HepG2 (cell line): ENCODE data around the gene SLC34A3. TPM values are rescaled to one million over a fixed set of nuclear protein-coding genes. Genes with fewer than 3 reads are reported as not detected.
A peak's percentile ranks its signal among the peaks of the same experiment; 100 is the strongest.

ENCODE experiments used
- EZH2 ChIP-seq: conservative IDR thresholded peaks from 2 replicates; pipeline ENCODE4 v1.6.1; 2012; ENCODE audit warnings: mild to moderate bottlenecking, low read depth, low read length, moderate library complexity
- HDAC2 ChIP-seq: sonication (generic); formaldehyde crosslinking; IDR thresholded peaks from 2 replicates; pipeline ENCODE4 v1.4.0; 2020; ENCODE audit warnings: missing genetic modification reagents
- HNF4G ChIP-seq, 2 experiments: sonication (generic) in 1 of 2; formaldehyde crosslinking in 1 of 2; IDR thresholded peaks; 2 replicates each; pipeline versions ENCODE4 v1.4.0 to v1.6.1; 2011 to 2020; ENCODE audit warnings: borderline replicate concordance in 2 of 2, low read depth in 2 of 2, mild to moderate bottlenecking in 2 of 2, low read length in 1 of 2, missing genetic modification reagents in 1 of 2, moderate library complexity in 1 of 2
- JUN ChIP-seq: sonication (generic); formaldehyde crosslinking; IDR thresholded peaks from 2 replicates; pipeline ENCODE4 v1.4.0; 2020; ENCODE audit warnings: mild to moderate bottlenecking, missing genetic modification reagents
- MAFF ChIP-seq: IDR thresholded peaks from 2 replicates; pipeline ENCODE4 v1.6.1; 2011; ENCODE audit warnings: low read depth, low read length, improper control_type of control experiment
- MIER3 ChIP-seq: IDR thresholded peaks from 2 replicates; pipeline ENCODE4 v1.6.1; 2016; ENCODE audit warnings: missing compliant biosample characterization, borderline replicate concordance
- MLLT10 ChIP-seq: sonication (generic); formaldehyde crosslinking; IDR thresholded peaks from 2 replicates; pipeline ENCODE4 v1.4.0; 2020; ENCODE audit warnings: missing genetic modification reagents
- NFE2L2 ChIP-seq: fragments of 150-350 bp; IDR thresholded peaks from 2 replicates; pipeline ENCODE4 v1.6.1; 2014; ENCODE audit warnings: low read length
- SPEN ChIP-seq: sonication (generic); formaldehyde crosslinking; IDR thresholded peaks from 2 replicates; pipeline ENCODE4 v1.5.1; 2020; ENCODE audit warnings: low read depth, mild to moderate bottlenecking, missing genetic modification reagents
- U2AF1 ChIP-seq: fragments of 200-400 bp; formaldehyde crosslinking; optimal IDR thresholded peaks from 2 replicates; pipeline ENCODE3; 2017; ENCODE audit warnings: mild to moderate bottlenecking, low read depth, low read length
- ZMYM3 ChIP-seq: sonication (generic); formaldehyde crosslinking; IDR thresholded peaks from 2 replicates; pipeline ENCODE4 v1.5.1; 2020; ENCODE audit warnings: mild to moderate bottlenecking, missing genetic modification reagents
- ZNF44 ChIP-seq: sonication (generic); formaldehyde crosslinking; IDR thresholded peaks from 2 replicates; pipeline ENCODE4 v1.5.1; 2020; ENCODE audit warnings: mild to moderate bottlenecking, missing genetic modification reagents
- ZNF546 ChIP-seq: sonication (generic); formaldehyde crosslinking; conservative IDR thresholded peaks from 2 replicates; pipeline ENCODE4 v1.8.1; 2023; ENCODE audit warnings: mild to moderate bottlenecking, missing genetic modification reagents
- polyA plus RNA-seq, 8 experiments: library from polyadenylated mRNA; depleted of rRNA in 3 of 8; stranded (reverse) in 7 of 8; unstranded in 1 of 8; fragments of >200 nt; fragmentation: Illumina TruSeq in 4 of 8; extraction: Trizol in 4 of 8; gene quantifications; 2 replicates each; pipeline versions ENCODE4 v1.2.1 to v1.2.3, GENCODE V29; 2011 to 2016; ENCODE audit warnings: low read depth in 4 of 8, missing spikeins in 1 of 8, mixed read lengths in 1 of 8; ENCODE audit not compliant: insufficient read depth in 1 of 8
- total RNA-seq, 5 experiments: library from RNA; depleted of rRNA; stranded (reverse); fragments of >200 nt; fragmentation: Illumina TruSeq; extraction: Trizol; gene quantifications; 2 replicates each; pipeline ENCODE4 v1.2.3, GENCODE V29; 2016; ENCODE audit warnings: low read depth in 1 of 5
- TF ChIP-seq, protein P1 (sequence below), 2 experiments: sonication (generic) in 1 of 2; formaldehyde crosslinking in 1 of 2; IDR thresholded peaks; 2 replicates each; pipeline versions ENCODE4 v1.6.1 to v1.9.0; 2014 to 2022; ENCODE audit warnings: antibody characterized with exemption in 1 of 2, borderline replicate concordance in 1 of 2, inconsistent platforms in 1 of 2, low read depth in 1 of 2, missing genetic modification reagents in 1 of 2
- TF ChIP-seq, protein P2 (sequence below): sonication (generic); formaldehyde crosslinking; IDR thresholded peaks from 2 replicates; pipeline ENCODE4 v1.4.0; 2020; ENCODE audit warnings: missing genetic modification reagents, borderline replicate concordance
- TF ChIP-seq, protein P3 (sequence below): sonication (generic); formaldehyde crosslinking; IDR thresholded peaks from 2 replicates; pipeline ENCODE4 v1.4.0; 2020; ENCODE audit warnings: low read depth, missing genetic modification reagents

The SLC34A3 gene
- total and polyA plus RNA-seq, 2 of the 13 experiments (the other 11 are each of a cell fraction or from before 2014, with no cell fraction given) = 0.07 to 1.0 TPM

DNA sequence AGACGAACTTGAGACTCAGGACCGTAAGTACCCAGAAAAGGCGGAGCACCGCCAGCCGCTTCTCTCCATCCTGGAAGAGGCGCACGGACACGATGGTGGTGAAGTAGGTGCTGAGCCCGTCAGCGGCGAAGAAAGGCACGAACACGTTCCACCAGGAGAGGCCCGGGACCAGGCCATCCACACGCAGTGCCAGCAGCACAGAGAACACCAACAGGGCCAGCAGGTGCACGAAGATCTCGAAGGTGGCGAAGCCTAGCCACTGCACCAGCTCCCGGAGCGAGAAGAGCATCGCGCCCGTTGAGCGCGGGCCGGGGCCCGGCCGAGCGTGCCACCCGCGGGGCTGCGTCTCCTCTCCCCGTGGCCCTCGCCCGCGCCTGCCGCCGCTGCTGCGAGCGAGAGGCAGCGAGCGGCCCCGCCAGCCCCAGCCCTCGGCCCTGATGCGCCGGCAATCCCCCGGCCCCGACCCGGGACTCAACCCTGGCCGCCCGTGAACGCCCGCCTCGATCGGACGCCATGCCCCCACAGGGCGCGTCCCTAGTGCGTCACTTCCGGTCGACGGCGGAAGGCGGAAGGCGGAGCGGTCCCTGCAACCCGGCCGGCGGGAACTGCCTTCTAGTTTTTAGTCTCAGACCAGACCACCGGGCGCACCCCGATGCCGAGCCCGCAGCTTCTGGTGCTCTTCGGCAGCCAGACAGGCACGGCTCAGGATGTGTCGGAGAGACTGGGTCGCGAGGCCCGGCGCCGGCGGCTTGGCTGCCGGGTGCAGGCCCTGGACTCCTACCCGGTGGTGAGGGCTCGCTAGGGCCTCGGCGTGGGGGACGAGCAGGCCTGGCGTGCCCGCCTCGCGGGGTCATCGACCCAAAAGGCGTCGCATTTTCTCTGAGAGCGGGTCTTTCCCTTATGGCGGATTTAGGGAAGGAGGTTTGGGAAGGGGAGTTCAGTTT is 25.3 kb upstream of the SLC34A3 start, which contains the start of the genes NDOR1 and TMEM203 (continued):
- TF ChIP-seq, protein P1, sequence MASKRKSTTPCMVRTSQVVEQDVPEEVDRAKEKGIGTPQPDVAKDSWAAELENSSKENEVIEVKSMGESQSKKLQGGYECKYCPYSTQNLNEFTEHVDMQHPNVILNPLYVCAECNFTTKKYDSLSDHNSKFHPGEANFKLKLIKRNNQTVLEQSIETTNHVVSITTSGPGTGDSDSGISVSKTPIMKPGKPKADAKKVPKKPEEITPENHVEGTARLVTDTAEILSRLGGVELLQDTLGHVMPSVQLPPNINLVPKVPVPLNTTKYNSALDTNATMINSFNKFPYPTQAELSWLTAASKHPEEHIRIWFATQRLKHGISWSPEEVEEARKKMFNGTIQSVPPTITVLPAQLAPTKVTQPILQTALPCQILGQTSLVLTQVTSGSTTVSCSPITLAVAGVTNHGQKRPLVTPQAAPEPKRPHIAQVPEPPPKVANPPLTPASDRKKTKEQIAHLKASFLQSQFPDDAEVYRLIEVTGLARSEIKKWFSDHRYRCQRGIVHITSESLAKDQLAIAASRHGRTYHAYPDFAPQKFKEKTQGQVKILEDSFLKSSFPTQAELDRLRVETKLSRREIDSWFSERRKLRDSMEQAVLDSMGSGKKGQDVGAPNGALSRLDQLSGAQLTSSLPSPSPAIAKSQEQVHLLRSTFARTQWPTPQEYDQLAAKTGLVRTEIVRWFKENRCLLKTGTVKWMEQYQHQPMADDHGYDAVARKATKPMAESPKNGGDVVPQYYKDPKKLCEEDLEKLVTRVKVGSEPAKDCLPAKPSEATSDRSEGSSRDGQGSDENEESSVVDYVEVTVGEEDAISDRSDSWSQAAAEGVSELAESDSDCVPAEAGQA (IDR thresholded peaks at IDR 0.05; ENCODE audit: low read depth) = peak; percentile 96
- TF ChIP-seq, protein P1 (CRISPR knock-in tag; IDR thresholded peaks at IDR 0.05; ENCODE audit: borderline replicate concordance) = peak; percentile 63; the same call in 1 of the 2 replicates
- TF ChIP-seq ZMYM3 (no peak), HDAC2 (CRISPR knock-in tag) (peak; percentile 95), MLLT10 (no peak), HNF4G (IDR thresholded peaks at IDR 0.05; ENCODE audit: borderline replicate concordance, low read depth, low read length) (peak; percentile 50; the same call in 1 of the 2 replicates), HNF4G (CRISPR knock-in tag; IDR thresholded peaks at IDR 0.05; ENCODE audit: borderline replicate concordance, low read depth) (0 out of 2 replicates have a peak, but pooled peaks have one; percentile 29), MIER3 (peak; percentile 48; the same call in 1 of the 2 replicates), NFE2L2 (no peak), JUN (CRISPR knock-in tag) (no peak), ZNF546 (no peak), EZH2 (no peak), SPEN (CRISPR knock-in tag) (peak; percentile 94), MAFF (no peak), U2AF1 (no peak), ZNF44 (CRISPR knock-in tag) (peak; percentile 68; the same call in 1 of the 2 replicates)
- TF ChIP-seq, protein P2, sequence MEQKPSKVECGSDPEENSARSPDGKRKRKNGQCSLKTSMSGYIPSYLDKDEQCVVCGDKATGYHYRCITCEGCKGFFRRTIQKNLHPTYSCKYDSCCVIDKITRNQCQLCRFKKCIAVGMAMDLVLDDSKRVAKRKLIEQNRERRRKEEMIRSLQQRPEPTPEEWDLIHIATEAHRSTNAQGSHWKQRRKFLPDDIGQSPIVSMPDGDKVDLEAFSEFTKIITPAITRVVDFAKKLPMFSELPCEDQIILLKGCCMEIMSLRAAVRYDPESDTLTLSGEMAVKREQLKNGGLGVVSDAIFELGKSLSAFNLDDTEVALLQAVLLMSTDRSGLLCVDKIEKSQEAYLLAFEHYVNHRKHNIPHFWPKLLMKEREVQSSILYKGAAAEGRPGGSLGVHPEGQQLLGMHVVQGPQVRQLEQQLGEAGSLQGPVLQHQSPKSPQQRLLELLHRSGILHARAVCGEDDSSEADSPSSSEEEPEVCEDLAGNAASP (CRISPR knock-in tag) = no peak
- TF ChIP-seq, protein P3, sequence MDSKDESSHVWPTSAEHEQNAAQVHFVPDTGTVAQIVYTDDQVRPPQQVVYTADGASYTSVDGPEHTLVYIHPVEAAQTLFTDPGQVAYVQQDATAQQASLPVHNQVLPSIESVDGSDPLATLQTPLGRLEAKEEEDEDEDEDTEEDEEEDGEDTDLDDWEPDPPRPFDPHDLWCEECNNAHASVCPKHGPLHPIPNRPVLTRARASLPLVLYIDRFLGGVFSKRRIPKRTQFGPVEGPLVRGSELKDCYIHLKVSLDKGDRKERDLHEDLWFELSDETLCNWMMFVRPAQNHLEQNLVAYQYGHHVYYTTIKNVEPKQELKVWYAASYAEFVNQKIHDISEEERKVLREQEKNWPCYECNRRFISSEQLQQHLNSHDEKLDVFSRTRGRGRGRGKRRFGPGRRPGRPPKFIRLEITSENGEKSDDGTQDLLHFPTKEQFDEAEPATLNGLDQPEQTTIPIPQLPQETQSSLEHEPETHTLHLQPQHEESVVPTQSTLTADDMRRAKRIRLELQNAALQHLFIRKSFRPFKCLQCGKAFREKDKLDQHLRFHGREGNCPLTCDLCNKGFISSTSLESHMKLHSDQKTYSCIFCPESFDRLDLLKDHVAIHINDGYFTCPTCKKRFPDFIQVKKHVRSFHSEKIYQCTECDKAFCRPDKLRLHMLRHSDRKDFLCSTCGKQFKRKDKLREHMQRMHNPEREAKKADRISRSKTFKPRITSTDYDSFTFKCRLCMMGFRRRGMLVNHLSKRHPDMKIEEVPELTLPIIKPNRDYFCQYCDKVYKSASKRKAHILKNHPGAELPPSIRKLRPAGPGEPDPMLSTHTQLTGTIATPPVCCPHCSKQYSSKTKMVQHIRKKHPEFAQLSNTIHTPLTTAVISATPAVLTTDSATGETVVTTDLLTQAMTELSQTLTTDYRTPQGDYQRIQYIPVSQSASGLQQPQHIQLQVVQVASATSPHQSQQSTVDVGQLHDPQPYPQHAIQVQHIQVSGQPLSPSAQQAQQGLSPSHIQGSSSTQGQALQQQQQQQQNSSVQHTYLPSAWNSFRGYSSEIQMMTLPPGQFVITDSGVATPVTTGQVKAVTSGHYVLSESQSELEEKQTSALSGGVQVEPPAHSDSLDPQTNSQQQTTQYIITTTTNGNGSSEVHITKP (CRISPR knock-in tag) = no peak
